Adipose tissue (tissue), 3 donors: ENCODE results near the gene MFAP5. TPM values are rescaled to one million over a fixed set of nuclear protein-coding genes. Genes with fewer than 3 reads are reported as not detected.

Source experiments
- H3K27ac ChIP-seq: one replicate; pipeline ENCODE4 v1.5.1; 2013; ENCODE audit warnings: low read depth, low read length
- WGBS, 3 donors: extraction: QIAGEN DNeasy Blood & Tissue Kit; methylation state at CpG; one replicate each; pipeline ENCODE4 v1.1.7; 2013; 5-methylcytosine and 5-hydroxymethylcytosine counted together
- polyA plus RNA-seq, 3 donors: library from polyadenylated mRNA; stranded (reverse); fragments of 200-250 nt; gene quantifications; one replicate each; pipeline ENCODE4 v1.2.3, GENCODE V29; 2013
- donor health status: healthy with polysubstance abuse.
- donor health status: Bipolar disorder and iron deficiency.
- donor health status: healthy.

The MFAP5 gene
- polyA plus RNA-seq, 3 donors = 7.9 to 132 (median 78.7) TPM

DNA sequence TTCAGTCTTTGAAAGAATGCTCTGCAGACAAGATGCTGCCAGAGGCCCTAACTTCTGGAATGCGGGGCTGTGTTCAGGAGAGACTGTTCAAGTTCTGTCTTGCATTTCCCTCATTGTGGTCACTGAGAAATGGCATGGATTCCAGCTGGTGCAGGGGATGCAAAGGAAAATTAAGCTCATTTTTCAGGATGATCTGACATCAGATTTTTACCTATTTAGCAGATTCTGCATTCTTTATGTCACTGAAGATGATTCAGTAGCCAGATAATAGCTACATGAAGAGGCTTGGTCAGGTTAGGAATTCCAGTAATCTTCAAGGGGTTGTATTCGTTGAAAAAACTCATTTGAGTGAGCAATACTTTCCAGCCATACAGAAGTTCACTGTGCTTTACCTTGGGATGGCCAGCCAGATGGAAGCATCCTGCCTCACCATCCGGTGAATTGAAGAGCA lies 16.1 kb upstream of the MFAP5 start:
- H3K27ac ChIP-seq = no peak overlapping the region

DNA sequence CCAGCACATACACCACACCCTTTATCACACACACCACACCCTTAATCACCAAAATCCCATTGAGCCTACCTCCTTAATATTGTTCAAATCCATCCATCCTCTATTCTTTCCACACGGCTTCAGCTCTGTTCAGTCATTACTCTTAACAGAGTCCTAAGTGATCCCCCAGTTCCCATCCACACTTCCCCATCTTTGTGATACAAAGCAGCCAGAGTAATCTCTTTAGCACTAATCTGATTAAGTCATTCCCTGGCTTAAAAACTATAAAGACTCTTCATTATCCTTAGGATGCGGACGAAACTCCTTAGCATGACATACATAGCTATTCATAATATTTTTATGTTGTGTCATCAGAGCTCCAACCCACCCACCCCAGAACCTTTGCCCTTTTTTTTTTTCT lies 14.7 kb upstream of the MFAP5 start:
- H3K27ac ChIP-seq = no peak overlapping the region
- 84 to 92% (median 87%) methylated on average over 3 of the region's 3 CpGs for WGBS, 3 donors

More for the DNA sequence above, 16.1 kb upstream of the MFAP5 start:
- 66 to 72% (median 67%) methylated on average over 3 of the region's 3 CpGs for WGBS, 3 donors

DNA sequence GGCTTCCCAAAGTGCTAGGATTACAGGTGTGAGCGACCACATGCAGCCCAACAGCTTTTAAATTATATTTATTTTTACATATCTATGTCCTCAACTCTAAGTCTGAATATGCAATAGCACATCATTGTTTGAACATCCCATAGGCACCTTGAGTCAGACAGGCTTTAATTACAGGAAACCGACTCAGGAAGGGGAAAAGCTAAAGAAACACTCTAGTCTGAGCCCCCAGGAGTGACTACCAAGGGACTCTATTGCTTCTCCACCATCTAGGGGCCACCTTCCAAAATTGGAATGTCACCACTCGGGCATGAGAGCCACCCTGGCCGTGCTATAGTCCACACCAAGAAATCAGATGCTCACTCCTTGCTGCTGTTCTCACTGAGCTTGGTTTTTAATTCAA lies 14.0 kb upstream of the MFAP5 start:
- WGBS, 3 donors = 66 to 78% (median 76%) methylated on average over 4 of the region's 4 CpGs
- H3K27ac ChIP-seq = no peak overlapping the region

DNA sequence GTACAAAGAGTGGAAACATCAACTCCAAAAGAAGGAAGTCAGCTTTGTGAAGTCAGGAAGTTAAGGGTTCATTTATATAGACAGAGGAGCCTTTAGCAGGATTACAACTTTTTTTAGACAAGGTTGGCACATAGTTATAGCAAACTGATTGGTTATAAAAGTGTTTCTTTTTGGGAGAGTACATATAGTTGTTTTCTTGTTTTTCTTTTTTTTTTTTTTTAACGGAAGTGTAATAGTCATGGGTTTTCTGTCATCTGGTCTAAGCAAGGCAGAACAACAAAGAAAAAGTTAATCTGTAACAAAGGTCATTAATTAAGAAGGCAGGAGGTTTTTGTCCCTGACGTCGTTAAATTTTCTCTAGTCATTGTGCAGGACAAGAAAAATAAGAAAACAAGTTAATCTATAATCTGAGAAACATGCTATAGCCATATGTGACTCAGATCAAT lies 13.0 kb upstream of the MFAP5 start:
- WGBS, 3 donors = 6 to 24% (median 19%) methylated on average over 3 of the region's 3 CpGs
- H3K27ac ChIP-seq = no peak overlapping the region

DNA sequence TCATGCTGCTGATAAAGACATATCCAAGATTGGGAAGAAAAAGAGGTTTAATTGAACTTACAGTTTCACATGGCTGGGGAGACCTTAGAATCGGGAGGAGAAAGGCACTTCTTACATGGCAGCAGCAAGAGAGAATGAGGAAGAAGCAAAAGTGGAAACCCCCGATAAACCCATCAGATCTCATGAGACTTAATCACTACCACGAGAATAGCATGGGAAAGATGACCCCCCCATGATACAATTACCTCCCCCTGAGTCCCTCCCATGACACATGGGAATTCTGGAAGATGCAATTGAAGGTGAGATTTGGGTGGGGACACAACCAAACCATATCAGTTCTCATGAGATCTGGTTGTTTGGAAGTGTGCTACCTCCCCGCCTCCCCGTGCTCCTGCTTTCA lies 9.8 kb upstream of the MFAP5 start:
- 80 to 89% (median 86%) methylated on average over 5 of the region's 5 CpGs for WGBS, 3 donors
- H3K27ac ChIP-seq = no peak overlapping the region

DNA sequence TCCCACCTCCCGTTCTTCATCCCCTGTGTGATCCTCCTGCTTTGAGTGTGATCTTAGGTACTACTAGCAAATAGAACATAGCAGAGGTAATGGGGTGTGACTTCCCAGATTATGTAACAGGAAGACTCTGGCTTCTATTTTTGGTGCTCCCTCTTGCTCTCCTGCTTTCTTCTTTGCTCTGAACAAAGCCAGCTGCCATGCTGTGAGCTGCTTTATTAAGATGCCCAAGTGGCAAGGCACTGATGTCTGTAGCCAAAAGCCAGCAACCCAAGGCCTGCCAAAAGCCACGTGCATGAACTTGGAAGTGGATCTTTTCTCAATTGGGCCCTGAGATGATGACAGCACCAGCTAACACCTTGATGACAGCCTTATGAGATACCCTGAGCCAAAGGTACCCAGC lies 5.8 kb upstream of the MFAP5 start:
- 72 to 83% (median 81%) methylated on average over 2 of the region's 2 CpGs for WGBS, 3 donors
- no peak overlapping the region for H3K27ac ChIP-seq

DNA sequence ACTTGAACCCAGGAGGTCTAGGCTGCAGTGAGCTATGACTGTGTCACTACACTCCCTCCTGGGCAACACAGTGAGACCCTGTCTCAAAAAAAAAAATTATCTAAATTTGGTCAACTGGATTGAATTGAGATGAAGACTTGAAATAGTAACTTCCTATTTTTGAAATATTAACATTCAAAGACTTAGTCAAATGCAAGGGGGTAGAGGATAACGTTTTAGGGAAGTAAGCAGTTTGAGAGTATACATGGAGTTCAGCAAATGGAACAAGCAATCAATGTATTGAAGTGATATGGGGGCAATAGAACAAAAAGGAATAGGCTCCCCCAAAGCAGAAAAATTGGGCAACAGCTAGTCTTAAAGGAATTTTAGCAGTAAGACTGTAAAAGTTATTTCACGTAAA lies 4.6 kb upstream of the MFAP5 start:
- H3K27ac ChIP-seq = no peak overlapping the region
- 59 to 68% (median 67%) methylated on average over 2 of the region's 2 CpGs for WGBS, 3 donors

DNA sequence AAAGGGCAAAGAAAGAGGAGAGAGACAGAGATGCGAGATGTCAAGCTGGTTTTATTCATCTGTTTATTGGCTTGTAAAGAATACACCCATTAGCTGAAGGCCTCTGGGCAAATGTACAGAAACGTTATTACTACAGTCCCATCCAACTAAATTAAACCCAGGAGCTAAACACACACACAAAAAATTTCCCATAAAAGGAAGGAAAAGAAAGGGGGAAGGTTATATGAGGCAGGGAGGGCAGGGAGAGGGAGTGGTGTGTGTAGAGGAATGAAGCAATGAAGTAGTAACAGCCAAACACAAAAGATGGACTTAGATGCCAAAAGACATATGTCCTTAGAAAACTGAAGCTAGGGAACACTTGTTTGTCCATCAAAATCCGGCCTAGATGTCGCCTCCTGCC lies 3.1 kb upstream of the MFAP5 start:
- no peak overlapping the region for H3K27ac ChIP-seq

DNA sequence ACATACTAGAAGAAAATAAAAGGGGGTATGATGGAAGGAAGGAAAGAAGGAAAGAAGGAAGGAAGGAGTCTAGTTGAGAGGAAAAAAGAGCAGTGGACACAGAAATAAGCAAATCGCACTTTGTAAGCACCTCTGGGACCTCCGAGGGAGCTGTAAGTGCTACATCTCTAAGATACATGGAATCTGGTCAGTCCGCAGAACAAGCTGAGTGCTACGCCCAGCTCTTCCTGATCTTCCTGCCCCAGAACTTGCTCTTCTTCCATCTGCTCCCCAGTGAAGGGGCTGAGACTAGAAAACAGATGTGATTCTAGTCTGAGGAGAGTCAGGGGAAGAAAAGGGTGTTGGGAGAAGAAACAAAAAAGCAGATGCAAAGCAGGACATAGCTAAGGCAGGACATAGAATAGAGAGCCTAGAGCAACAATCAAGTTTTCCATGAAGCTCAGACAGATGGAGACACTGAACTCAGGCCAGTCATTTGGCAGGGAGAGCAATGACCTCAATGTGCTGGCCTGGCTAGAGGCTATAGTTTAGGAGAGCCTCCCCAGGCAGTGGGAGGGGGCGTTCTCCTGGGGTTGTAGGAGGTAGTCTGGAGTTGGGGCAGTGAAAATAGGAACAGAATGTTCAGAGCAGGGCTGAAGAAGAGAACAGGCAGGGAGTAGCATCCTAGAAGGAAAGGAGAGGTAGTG lies 1.7 kb upstream of the MFAP5 start:
- WGBS, 3 donors = 61 to 71% (median 61%) methylated on average over 5 of the region's 5 CpGs

More for the DNA sequence above, 3.1 kb upstream of the MFAP5 start:
- 53 to 71% (median 69%) methylated on average over 4 of the region's 4 CpGs for WGBS, 3 donors

DNA sequence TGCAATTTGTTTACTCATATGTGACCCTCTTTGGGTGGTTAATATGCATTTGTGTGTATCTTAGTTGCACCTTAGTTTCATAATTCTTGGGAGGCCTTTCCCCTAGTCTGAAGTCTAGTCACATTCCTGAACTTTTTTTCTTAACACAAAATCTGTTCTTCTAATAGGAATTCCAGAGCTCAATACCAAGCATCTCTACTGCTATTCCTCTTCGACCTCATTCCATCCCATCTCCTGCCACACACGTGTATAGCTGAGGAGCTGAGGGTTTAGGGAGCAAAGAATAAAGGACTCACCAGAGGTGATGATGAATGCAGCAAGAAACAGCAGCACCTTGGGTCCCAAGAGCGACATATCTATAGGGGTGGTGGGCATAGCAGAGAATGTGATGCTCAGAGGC lies 875 bp downstream of the MFAP5 start:
- WGBS, 3 donors = 60 to 80% (median 73%) methylated on average over 3 of the region's 3 CpGs
- no peak overlapping the region for H3K27ac ChIP-seq

More for the DNA sequence above, 1.7 kb upstream of the MFAP5 start:
- H3K27ac ChIP-seq = no peak overlapping the region

DNA sequence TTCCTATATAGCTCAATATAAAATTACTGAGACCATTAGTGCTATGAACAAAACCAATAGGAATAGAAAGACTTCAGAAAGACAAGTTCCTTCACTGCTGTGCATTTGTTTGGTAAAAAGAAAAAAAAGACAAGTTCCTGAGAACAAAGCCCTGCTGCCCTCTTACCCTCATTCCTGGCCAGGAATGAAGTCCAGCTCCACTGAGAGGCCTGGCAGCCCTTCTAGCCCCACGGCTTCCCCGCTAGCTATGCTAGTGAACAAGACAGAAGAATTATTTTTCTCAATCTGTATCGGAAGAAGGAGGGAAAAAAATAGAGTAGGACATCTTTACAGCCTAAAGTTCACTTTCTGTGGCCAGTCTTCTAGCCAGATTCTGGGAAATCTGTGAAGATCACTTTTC lies 1.6 kb downstream of the MFAP5 start:
- 49 to 71% (median 60%) methylated on average over 3 of the region's 3 CpGs for WGBS, 3 donors
- H3K27ac ChIP-seq = no peak overlapping the region

DNA sequence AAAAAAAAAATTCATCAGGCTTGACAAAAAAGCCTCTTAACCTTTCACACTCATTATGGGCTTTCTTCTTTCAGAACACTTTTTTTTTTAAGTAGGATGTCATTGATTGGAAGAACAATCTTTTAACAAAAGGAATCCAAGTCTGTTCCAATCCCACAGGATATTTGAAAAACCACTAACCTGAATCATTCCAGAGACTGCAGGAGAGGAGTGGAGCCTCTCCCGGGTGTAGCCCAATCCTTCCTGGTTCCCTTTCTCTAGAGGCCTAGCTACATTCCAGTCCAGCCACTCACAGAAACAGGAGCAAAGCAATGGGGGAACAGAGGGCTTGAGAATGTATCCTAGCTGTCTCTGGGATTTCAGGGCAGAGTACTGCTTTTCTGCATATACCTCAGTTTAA lies 4.3 kb downstream of the MFAP5 start:
- 38 to 53% (median 42%) methylated on average over 1 of the region's 1 CpG for WGBS, 3 donors
- H3K27ac ChIP-seq = no peak overlapping the region

DNA sequence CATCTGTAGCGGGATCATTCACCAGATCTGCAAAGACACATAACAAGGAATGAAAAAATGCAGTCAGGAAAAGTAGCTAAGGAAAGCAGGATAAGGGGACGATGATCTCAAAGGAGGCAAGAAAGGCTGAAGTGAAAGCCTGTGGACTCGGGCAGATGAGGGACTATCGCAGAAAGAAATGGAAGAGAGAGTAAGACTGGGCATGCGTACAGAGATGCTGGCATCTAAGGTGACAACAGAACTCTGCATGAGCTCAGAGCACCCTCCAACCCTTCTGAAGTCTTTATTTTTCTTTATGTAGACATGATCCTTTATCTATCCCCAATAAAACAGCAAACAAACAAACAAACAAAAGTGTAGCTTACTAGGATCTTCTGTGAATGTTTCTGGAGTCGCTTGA lies 7.2 kb downstream of the MFAP5 start:
- H3K27ac ChIP-seq = no peak overlapping the region
- 76 to 85% (median 77%) methylated on average over 6 of the region's 6 CpGs for WGBS, 3 donors

DNA sequence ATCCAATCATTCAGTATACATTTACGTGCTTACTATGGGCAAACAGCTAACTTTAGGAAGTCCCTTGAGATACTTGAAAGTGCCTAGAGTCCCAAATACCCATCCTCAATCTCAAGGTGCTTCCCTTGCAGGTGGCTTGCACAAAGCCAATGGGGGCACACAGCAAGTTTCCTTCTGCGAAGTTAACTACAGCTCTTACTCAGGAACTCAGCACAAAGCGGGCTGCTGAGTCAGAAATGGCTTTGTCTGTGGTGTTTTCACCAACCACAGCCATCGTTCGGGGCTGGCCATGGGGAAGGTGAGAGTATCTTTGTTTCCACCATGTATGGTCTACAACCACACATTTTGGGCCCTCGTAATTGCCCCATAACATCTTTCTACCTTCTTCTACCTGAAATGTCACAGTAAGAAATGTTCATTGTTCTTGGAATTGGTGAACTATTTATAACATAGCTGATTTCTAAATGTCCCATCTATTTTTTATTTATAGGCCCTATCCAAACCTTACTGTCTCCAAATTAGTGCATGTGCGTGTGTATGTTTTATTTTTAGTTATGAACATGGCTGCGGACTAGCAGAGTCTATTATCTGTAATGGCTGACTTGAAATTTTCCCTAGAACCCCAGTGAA lies 13.9 kb downstream of the MFAP5 start:
- H3K27ac ChIP-seq = no peak overlapping the region
- 84 to 85% (median 84%) methylated on average over 8 of the region's 8 CpGs for WGBS, 3 donors

DNA sequence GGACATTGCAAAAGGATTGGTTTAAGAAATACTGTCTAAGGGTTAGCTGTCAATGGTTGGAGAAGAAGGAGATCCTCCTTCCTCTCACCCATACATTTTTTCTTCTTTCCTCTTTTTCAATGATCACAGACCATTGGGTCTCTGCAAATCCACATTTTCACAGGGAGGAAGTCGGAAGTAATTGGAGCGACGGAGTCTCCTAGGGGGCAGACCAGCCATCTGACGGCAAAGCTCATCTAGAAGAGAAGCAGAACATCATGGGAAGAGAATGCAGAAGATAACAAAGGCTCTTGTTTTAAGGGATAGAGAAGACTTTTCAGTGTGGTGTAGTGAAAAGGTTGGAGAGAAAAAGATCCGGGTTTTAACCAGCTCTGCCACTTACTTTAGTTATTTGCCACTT lies 14.7 kb downstream of the MFAP5 start:
- no peak overlapping the region for H3K27ac ChIP-seq
- 79 to 90% (median 88%) methylated on average over 5 of the region's 5 CpGs for WGBS, 3 donors

DNA sequence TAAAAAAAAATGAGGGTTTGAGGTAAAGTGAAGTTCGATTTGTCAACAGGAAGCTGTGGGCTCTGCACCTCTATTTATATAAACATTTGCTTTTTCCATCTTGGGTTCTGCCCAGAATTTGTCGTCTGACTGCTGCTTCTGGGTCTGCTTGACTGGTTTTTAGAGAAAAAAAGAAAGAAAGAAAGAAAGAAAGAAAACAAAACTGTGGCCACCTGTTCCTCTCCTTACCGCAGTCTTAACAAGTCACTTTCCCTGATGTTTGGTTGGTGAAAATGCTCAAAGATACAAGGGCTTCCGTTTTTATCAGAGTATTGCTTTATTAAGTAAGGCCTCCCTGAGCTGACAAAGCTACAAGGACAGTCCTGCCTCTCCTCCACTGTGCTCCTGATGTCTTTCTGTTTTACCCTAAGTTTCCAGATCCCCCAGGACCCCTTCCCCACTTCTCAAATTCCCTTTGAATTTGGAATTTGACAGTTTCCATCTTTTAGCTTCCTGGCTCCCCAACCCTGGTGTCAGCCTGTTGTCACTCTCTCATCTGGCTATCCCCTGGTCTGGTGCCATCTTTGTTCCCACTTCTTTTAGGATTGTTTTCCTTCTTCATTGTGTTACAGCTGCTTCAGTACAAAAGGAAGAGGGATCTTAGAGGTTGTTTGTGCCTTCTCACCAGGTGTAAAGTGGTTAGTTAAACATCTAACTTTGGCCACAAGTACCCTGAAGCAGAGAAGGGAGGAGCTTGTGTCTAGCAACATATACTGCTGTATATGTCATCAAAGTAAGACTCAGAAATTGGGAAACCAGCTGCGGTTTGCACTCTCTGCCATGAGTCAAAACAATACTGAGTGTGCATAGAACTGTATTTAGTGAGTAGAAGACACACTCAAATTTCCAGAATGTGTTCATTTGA lies 18.0 kb downstream of the MFAP5 start:
- 34 to 58% (median 55%) methylated on average over 5 of the region's 5 CpGs for WGBS, 3 donors
- no peak overlapping the region for H3K27ac ChIP-seq

DNA sequence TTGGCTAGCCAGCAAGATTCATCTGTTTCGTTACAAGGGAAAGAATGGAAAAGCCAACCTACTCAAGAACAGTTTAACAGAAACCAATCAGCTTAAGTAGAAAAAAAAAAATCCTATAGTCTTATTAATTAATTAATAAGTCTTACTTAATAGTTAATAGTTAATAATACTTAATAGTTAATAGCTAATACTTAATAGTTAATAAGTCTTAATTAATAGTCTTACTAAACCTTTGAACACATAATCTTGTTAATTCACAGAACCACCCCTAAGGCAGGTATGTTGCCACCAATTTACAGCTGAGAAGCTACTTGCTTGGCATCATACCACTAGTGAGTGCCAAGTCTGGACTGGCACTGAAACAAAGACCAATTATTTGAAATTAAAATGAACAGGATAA lies 19.9 kb downstream of the MFAP5 start:
- no peak overlapping the region for H3K27ac ChIP-seq
- WGBS, 3 donors = 87 to 97% (median 97%) methylated on average over 1 of the region's 1 CpG

DNA sequence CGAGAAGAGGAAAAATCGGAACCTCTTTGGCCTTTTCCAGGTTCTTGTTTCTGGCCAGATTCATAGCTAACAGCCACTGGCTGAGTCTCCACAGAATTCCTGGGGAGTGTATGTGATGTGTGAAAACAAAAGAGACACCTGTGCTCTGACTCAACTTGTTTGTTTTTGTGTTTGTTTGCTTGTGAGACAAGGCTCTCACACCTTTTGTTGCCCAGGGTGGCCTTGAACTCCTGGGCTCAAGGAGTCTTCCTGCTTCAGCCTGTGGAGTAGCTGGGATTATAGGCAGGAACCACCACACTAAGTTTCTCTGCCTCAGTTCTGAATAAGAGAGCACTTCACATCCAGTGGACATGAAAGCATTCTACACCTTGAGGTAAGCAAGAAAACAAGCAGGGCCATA lies 22.7 kb downstream of the MFAP5 start:
- H3K27ac ChIP-seq = no peak overlapping the region
- 37 to 92% (median 84%) methylated on average over 2 of the region's 2 CpGs for WGBS, 3 donors

DNA sequence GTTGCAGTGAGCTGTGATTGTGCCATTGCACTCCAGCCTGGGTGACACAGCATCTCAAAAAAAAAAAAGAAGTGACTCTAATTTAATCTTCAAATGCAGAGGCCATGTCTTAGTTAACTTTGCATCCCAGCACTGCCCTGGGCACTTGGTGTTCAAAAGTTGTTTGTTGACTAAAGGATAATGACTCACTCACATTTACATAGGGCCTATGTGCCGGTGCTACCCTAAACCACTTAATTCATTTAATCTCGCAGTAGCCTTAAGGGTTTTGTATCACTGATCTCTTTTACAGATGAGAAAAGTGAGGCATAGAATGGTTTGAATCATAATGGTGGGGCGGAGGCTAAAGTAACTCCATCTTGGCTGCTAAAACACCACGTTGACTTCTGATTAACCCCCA lies 23.7 kb downstream of the MFAP5 start:
- WGBS, 3 donors = 69 to 87% (median 85%) methylated on average over 4 of the region's 4 CpGs
- H3K27ac ChIP-seq = no peak overlapping the region
